ENCODE results near the gene CCDC61.

CCDC61 gene

Small RNA genes lying within 50 kb of the gene (small RNA-seq; reads per million reads assigned to genes)
- 3,463 reads per million, percentile 99 among the genes with 10 or more reads in this experiment for gene MIR769 (ENCODE audit: insufficient read depth)
